ENCODE data around the gene SOX18. TPM values are rescaled to one million over a fixed set of nuclear protein-coding genes. Genes with fewer than 3 reads are reported as not detected.

Gene SOX18
- total and polyA plus RNA-seq, 2 of the 13 experiments (the other 11 are each of a cell fraction or from before 2014, with no cell fraction given), result 1.6 to 1.9 TPM

DNA sequence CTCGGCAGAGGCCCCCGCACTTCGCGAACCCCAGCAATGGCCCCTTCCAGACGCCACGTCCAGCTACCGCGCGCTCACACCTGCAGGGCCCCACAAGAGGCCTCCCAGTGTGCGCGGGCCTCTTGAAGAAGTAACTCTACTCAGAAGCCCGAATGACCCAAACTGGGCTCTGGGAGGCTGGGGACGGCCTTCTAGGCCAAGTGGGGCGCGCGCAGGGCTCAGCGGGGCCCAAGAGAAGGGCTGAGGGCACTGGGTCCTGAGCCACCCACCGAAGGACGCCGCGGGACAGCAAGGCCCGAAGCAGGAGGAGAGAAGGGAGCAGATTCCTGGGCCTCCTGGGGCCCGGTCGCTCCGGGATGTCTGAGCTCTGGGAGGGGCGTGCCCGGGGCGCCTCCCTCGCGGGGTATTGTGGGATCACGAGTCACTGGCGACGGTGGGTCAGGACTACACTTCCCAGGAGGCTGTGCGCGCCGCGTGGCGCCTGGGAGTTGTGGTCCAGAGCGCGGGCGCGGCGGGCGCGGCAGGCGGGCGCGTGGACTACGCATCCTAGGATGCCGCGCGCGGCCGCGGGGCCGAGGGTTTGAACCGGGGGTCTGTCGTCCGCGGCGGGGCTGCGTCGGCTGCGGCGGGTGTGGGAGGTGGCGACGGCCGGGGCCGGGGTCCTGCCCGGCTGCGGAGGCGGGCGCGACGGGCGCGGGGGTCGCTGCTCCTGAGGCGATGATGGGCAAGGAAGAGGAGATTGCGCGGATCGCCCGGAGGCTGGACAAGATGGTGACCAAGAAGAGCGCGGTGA lies 13.4 kb upstream of the SOX18 start, which contains the start of gene TCEA2 (continued):
- TF ChIP-seq, protein P1, sequence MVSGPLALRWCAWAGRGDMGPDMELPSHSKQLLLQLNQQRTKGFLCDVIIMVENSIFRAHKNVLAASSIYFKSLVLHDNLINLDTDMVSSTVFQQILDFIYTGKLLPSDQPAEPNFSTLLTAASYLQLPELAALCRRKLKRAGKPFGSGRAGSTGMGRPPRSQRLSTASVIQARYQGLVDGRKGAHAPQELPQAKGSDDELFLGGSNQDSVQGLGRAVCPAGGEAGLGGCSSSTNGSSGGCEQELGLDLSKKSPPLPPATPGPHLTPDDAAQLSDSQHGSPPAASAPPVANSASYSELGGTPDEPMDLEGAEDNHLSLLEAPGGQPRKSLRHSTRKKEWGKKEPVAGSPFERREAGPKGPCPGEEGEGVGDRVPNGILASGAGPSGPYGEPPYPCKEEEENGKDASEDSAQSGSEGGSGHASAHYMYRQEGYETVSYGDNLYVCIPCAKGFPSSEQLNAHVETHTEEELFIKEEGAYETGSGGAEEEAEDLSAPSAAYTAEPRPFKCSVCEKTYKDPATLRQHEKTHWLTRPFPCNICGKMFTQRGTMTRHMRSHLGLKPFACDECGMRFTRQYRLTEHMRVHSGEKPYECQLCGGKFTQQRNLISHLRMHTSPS (CRISPR knock-in tag; IDR thresholded peaks at IDR 0.05; ENCODE audit: low read depth), result peak; percentile 53; the same call in 1 of the 2 replicates
- no peak for TF ChIP-seq ZNF207 (IDR thresholded peaks at IDR 0.05; ENCODE audit: borderline replicate concordance)
- TF ChIP-seq FOXO1 (CRISPR knock-in tag; IDR thresholded peaks at IDR 0.05), result peak; percentile 73; the same call in 1 of the 2 replicates
- TF ChIP-seq, protein P2, sequence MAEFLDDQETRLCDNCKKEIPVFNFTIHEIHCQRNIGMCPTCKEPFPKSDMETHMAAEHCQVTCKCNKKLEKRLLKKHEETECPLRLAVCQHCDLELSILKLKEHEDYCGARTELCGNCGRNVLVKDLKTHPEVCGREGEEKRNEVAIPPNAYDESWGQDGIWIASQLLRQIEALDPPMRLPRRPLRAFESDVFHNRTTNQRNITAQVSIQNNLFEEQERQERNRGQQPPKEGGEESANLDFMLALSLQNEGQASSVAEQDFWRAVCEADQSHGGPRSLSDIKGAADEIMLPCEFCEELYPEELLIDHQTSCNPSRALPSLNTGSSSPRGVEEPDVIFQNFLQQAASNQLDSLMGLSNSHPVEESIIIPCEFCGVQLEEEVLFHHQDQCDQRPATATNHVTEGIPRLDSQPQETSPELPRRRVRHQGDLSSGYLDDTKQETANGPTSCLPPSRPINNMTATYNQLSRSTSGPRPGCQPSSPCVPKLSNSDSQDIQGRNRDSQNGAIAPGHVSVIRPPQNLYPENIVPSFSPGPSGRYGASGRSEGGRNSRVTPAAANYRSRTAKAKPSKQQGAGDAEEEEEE (CRISPR knock-in tag; IDR thresholded peaks at IDR 0.05; ENCODE audit: borderline replicate concordance), result 0 out of 2 replicates have a peak, but pooled peaks have one; percentile 58
- peak; percentile 91 for TF ChIP-seq YY1 (IDR thresholded peaks at IDR 0.05; ENCODE audit: insufficient read depth, insufficient replicate concordance, low read depth, low read length)
- TF ChIP-seq, protein P3, sequence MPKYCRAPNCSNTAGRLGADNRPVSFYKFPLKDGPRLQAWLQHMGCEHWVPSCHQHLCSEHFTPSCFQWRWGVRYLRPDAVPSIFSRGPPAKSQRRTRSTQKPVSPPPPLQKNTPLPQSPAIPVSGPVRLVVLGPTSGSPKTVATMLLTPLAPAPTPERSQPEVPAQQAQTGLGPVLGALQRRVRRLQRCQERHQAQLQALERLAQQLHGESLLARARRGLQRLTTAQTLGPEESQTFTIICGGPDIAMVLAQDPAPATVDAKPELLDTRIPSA (CRISPR knock-in tag; IDR thresholded peaks at IDR 0.05; ENCODE audit: borderline replicate concordance), result peak; percentile 84
- peak; percentile 91 for TF ChIP-seq ZNF83 (CRISPR knock-in tag; IDR thresholded peaks at IDR 0.05; ENCODE audit: borderline replicate concordance)
- peak; percentile 12; the same call in 1 of the 2 replicates for TF ChIP-seq MAF1 (CRISPR knock-in tag; IDR thresholded peaks at IDR 0.05; ENCODE audit: borderline replicate concordance)
- no peak for TF ChIP-seq TEAD3 (CRISPR knock-in tag; optimal IDR thresholded peaks at IDR 0.05; ENCODE audit: borderline replicate concordance)
- peak; percentile 59 for TF ChIP-seq SOX5 (CRISPR knock-in tag; IDR thresholded peaks at IDR 0.05; ENCODE audit: borderline replicate concordance)
- TF ChIP-seq NR1H2 (CRISPR knock-in tag; IDR thresholded peaks at IDR 0.05; ENCODE audit: borderline replicate concordance, low read depth), result peak; percentile 89; the same call in 1 of the 2 replicates
- no peak for TF ChIP-seq SMARCC2 (IDR thresholded peaks at IDR 0.05)
- peak; percentile 83; the same call in 1 of the 2 replicates for TF ChIP-seq ZNF33A (CRISPR knock-in tag; IDR thresholded peaks at IDR 0.05; ENCODE audit: borderline replicate concordance)
- TF ChIP-seq SRSF9 (IDR thresholded peaks at IDR 0.05; ENCODE audit: borderline replicate concordance, insufficient read depth, low read depth, low read length, poor library complexity, severe bottlenecking), result no peak
- no peak for TF ChIP-seq ATF7 (IDR thresholded peaks at IDR 0.05)
- peak; percentile 15 for TF ChIP-seq ATF7 (CRISPR knock-in tag; IDR thresholded peaks at IDR 0.05)
- TF ChIP-seq MYC (CRISPR knock-in tag; IDR thresholded peaks at IDR 0.05; ENCODE audit: borderline replicate concordance), result peak; percentile 95
- TF ChIP-seq, protein P4, sequence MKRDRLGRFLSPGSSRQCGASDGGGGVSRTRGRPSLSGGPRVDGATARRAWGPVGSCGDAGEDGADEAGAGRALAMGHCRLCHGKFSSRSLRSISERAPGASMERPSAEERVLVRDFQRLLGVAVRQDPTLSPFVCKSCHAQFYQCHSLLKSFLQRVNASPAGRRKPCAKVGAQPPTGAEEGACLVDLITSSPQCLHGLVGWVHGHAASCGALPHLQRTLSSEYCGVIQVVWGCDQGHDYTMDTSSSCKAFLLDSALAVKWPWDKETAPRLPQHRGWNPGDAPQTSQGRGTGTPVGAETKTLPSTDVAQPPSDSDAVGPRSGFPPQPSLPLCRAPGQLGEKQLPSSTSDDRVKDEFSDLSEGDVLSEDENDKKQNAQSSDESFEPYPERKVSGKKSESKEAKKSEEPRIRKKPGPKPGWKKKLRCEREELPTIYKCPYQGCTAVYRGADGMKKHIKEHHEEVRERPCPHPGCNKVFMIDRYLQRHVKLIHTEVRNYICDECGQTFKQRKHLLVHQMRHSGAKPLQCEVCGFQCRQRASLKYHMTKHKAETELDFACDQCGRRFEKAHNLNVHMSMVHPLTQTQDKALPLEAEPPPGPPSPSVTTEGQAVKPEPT (CRISPR knock-in tag; IDR thresholded peaks at IDR 0.05; ENCODE audit: low read depth), result no peak
- peak; percentile 74; the same call in 1 of the 2 replicates for TF ChIP-seq REXO4 (CRISPR knock-in tag; IDR thresholded peaks at IDR 0.05; ENCODE audit: borderline replicate concordance)

Data from HepG2 (cell line).